GM21825 (cell line): ENCODE measurements around the gene STK11.

Experiments used
- ATAC-seq: cut with Tn5 transposase; IDR thresholded peaks from one replicate; pipeline ENCODE4 v1.9.1; 2021; ENCODE audit warnings: mild to moderate bottlenecking, moderate library complexity; ENCODE audit not compliant: unreplicated experiment

Gene STK11

DNA sequence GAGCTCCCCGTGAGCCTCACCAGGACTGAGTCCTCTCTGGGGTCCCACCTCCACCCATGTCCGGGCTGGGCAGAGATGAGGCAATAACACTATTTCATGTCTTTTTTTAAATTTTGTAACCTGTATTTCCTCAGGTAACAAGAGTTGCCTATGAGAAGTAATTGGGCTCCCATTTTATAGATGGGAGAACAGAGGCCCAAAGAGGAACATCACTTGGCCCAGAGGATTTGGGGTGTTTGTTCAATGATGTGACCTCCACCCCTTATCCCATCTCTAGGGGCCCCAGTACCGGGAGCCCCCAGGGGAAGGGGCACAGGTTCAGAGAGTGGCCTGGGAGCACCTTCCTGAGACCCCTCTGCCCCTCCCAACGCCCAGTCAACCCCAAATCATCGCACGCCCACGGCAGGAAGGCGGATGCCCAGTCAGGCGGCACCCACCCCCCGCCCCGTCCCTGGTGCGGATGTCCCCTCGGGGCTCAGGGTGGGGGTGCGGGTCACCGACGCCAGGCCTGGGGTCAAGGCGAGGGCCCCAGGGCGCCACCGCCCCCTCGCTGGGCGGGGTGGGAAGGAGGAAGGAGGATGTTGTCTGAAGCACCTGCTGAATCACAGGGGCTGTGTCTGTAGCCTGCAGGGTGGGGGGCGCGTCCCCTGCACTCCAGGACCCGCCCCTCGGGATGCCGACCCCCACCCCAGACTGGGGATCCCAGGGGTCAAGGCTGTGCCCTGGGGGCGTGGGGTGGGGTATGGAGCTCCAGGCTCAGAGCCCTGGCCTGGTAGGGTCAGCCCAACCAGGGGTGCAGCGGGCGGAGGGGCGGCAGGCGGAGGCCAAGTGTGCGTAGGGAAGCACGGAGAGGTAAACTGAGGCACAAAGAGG is 54.5 kb downstream of the STK11 start:
- peak; percentile 6 for ATAC-seq

DNA sequence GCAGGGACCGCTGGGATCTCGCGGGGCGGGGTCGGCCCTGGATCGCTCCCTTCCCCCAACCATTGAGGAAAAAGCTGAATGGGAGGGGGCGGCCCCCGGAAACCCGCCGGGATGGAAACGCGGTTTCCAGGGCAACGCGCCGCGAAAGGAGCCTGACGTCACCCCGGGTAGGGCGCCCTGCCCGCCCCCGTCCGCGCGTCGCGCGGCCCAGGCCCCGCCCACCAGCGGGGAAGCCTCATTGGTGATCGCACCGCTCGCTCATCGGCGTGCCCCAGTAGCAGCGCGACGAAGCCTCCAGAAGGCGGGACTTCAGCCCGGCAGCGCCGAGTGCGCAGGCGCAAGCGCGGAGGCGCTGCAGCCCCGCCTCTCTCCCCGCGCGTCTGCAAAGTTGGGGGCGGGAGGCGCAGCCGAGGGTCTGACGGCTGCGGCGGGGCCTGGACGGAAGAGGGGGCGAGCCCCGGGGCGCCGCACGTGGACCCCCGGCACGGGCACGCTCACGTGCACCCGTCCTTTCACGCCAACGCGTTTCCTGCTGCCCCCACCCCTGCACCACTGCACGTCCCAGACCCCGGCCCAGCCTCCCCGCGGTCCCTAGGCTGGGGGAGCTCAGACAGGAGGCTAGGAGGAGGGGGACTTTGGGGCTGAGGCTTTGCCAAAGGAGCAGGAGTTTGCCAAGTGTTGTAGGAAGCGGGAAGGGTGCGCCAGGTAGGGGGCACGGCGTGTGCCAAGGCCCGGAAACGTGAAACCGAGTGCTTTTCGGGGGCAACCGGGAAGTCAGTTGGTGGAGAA is 55.4 kb downstream of the STK11 start:
- ATAC-seq = peak; percentile 48

DNA sequence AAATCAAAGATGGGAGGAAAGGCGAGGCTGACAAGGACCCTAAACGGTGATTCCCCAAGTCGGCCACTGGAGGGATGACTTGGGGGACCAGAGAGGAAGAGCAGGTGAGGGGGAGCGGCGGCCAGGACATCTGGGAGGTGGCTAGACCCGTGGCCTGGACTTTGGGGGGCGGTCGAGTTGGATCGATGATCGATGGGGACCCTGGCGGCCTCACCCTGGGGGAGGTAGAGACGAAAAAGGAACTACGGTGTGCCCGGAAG is 55.9 kb downstream of the STK11 start:
- no peak for ATAC-seq

DNA sequence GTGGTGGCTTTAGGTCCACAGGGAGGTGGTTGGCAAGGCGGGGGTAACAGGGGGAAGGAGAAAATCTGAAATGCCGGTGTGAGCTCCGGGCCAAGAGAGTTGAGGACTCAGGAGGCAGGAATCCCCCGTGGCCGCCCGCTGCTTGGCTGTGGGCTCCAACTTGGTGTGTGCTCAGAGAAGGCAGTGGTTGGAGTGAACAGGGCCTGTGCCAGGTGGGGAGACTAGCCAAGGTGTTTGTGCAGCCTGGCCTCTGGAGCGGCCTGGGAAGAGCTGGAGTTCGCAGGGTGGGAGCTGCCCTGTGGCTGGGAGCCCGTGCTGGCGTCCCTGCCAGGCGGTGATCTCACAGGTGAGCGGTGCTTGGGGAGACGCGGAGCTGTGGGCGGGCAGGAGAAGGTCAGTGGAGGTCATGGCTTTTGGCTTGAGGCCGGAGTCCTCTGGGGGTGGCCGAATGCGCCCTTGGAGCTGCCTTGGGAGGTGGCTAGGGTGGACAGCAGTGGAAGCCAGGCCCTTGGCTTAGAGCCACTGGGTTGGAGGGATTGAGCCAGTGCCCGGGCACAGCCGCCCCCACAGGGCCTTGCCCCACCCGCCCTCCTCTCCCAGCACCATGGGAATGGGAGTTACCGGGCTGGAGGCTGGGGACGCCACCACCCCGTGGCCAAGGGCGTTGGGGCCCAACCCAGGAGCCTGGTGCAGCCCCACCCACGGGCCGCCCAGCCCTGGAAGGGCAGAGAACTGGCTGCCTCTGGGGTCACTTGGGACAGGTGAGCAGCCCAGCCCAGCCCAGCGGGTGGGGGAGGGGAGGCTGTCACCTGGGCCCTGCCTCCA is 56.4 kb downstream of the STK11 start:
- no peak for ATAC-seq

DNA sequence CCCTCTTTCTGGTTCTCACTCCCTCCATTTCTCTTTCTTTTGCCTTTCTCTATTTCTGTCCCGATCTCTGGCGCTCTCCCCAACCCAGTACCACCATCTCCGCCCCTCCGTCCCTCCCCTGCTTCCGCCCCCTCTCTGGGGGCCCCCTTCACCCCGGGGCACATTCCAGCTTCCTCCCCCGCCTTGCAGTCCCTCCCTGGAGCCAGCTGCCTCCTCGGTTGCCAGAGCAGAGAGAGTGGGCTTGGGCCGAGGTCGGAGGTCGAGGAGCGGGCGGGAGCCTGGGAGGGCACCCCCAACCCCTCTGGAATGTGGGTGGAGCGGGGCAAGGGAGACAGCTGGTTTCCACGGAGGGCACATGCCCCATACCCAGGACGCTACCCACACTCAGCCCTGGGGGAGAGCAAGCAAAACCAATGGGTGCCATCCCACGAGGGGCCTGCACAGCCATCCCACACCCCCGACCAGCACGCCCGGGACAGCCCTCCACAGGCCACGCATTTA is 57.1 kb downstream of the STK11 start:
- ATAC-seq = no peak

DNA sequence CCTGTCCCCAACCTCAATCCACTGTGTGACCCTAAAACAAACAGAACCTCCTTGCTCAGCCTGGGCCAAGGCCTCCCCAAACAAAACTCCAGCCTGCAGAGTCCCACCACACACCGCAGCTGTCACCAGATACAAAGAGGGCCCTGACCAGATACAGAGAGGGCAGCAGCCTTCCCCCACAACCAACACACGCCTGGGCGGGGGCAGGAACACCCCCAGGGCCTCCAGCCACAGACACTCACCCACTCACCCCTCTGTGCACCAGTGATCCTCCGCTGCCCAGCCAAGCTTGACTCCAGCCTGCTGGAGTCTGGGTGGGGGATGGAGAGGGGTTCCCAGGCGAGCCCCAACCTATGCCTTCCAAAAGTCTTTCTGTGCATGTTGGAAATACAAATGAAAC is 57.6 kb downstream of the STK11 start:
- no peak for ATAC-seq

DNA sequence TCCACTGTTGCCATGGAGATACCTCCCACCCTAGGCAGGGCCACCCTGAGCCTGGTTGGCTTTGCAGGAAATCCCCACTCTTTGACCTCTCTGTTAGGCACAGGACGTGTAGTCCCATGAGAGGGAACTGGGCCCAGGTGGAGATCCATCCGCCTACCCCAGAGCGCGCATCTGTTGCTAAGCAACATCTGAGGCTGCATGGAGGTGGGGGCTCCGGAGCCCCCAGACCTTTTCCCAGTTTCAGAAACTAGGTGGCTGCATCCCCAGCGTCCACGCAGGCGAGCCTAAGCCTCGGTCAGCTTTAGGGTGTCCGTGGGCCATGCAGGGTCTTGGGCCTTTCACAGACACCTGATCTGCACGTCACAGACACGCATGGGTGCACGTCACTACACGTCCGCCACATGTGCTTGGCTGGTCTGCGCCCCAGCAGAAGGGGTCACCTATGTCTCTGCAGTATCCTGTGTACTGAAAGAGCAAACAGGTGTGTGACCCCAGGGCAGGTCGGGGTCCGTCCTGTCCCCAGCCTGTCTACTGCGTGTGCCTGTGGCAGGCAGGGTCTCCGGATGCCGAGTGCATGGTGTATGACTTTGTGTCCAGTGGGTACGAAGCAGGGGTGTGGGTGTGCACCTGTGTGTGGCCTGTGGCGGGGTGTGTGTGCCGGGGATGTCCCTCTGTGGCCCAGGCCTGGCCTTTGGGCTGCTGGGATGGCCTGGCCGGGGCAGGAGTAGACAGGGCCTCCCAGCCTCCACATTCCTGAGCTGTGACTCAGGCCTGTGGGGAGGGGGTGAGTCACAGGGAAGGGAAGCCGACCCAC is 59.4 kb downstream of the STK11 start:
- ATAC-seq = no peak

DNA sequence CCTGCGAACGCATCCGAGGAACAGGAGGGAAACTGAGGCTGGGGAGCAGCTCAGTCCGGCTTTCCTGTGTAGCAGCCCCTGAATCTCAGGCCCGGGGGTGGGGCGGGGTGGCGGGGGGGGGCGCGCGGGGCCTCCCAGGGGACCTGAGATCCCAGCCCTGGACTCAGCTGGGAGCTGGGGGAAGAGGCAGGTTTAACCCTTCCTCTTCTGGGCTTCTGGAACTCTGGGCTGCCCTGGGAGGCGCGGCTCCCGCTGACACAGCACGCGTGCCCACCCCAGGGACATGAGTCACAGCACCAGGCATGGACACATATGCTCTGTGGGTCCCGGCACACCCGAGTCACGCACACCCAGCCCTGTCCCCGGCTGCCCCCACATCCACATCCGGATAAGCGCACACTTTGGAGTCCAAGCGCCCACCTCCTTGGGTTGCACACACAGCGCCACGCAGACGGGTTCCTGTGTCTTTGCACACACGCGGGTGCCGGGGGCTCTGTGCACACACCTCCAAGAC is 60.1 kb downstream of the STK11 start:
- no peak for ATAC-seq

DNA sequence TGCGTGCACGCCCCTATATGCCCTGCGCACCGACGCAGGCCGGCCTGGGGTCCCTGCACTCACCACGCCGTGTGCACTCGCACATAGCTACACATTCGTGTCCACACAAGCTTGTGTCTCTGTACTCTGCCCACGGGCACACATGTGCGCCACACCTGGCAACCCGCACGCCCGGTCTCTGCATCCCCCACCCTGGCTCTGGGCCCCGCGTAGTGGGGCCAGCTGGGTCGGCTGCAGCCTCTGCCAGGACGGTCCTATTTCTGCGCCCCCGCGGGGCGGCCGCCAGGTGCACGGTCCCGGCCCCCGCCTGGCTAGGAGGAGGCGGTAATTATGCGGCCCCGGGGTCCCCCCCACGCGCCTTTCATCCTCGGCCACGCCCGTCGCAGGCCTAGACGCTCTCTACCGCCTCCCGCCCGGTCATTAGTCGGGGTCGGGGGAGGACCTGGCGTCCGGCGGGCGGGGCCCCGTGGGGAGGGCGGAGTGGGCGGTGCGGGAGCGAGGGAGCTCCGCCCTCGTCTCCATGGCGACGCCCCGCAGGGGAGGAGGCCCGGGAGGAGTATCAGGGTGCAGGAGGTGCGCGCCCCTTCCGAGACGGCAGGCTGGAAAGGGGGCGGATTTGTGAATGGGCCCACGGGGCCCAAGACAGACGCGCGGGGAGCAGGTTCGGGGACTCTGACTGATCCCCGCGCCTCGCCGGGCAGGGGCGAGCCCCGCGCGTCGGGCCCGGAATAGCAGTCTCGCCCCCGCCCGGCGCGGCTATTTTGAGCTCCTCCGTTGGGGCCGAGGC is 60.7 kb downstream of the STK11 start:
- peak; percentile 20 for ATAC-seq

DNA sequence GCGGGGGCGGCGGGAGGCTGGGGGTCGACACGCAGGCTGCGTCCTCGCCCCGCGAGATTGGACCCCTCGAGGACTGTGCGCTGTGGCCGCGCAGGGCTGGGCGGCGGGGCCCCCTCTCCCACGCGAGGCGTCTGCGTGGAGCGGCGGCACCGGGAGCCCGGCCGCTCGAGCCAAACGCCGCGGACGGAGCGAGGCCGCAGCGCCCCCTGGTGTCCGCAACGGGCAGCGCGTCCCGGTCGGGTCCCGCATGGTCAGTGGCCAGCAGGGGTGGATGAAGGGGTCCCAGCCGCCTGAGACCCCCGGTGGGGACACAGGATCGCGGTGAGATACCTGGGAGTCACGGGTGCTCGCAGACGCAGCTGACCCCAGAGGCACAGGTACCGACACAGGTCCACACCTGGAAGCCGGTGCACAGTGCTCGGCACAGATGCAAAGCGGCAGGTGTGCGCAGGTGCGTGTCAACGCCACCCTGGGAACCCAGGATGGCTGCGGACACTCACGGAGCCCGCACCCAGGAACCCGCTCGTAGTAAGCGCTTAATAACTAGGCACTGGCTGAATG is 61.4 kb downstream of the STK11 start:
- ATAC-seq = peak; percentile 12

DNA sequence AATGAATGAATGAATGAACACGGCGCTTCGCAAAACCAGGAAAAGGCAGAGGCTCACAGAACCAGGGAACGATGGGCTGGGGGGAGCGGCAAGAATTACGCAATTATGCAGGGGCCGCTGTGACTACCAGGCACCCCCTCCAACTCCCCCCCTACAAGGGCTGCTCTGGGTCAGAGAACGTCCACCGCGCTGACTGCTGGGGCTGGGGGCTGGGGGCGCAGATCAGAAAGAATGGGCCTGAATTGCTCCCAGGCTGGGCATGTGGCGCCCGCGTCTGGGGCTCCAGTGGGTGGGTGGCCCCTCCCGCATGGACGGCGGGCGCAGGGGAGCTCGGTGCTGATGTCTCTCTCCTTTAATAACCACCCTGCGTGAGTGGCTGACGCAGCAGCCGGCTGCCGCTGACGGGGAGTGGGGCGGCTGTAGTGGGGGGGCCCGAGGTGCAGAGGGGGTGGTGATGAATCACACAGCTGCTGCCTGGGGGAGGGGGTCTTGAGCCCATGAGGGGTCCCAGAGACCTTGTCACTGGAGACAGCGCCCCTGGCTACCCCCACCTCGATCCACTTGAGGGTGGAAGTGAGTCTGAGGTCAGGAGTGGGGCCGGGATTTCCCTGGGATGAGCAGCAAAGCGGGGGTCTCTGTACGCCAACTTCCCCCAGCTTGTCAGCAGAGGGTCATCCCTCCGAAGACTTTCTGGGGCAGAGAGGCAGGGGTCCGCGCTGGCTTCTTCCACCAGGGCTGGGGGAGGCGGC is 62.1 kb downstream of the STK11 start:
- no peak for ATAC-seq

DNA sequence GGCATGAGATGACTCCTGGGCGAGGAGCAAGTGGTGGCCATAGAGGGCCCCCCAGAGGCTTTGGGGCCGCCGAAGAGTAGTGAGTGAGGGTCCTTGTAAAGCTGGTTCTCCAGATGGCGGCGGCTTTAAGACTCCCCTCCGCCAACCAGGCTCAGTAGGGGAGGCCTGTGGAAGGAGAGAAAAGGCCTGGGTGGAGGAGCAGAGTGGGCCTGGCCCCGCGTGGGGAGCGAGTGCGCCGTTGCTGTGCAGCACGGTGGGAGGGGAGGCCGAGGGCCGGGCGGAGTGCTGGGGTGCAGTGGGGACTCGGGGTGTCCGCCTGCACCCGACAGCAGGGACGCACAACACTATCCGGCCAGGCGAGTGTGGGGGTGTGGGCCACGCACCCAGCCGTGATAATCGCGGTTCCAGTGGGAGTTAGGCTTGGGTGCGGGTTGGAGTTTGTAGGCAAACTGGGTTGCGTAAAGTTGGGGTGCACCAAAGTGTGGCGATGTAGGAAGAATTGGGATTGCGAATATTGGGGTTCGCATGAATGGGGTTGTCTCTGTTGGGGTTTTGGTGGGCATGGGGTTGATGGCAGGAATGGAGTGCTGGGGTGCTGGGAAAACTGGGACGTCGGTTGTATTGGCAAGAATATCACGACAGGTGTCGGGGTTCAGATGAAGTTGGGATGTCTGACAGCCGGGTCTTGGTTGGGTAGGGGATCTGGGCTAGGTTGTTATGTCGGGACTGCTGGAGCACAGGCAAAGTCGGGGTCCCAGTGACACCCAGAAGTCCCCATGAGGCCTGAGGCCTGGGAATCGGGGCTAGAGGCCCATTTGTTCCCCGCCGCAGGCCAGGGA is 62.9 kb downstream of the STK11 start:
- no peak for ATAC-seq

DNA sequence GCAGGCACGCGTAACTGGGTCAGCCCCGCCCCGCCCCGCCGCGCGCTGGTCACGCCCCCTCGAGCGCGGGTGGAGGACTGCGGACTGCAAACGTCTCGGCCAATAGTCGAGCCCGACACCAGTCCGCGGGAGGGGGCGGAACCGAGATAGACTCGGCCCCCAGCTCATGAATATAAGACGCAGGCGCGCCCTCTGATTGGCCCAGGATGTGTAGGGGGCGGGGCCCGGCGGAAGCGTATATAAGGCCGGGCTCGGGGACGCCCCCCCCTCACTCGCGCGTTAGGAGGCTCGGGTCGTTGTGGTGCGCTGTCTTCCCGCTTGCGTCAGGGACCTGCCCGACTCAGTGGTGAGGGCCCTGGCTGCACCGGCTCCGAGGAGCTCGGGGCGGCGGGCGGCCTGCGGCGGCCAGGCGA is 63.5 kb downstream of the STK11 start, which contains the start of gene CIRBP:
Gene CIRBP (plus strand): TSS at position 268 of the 413 bp plus-strand sequence. CDS start 1,602 bp downstream, outside the sequence.
- ATAC-seq = peak; percentile 55

DNA sequence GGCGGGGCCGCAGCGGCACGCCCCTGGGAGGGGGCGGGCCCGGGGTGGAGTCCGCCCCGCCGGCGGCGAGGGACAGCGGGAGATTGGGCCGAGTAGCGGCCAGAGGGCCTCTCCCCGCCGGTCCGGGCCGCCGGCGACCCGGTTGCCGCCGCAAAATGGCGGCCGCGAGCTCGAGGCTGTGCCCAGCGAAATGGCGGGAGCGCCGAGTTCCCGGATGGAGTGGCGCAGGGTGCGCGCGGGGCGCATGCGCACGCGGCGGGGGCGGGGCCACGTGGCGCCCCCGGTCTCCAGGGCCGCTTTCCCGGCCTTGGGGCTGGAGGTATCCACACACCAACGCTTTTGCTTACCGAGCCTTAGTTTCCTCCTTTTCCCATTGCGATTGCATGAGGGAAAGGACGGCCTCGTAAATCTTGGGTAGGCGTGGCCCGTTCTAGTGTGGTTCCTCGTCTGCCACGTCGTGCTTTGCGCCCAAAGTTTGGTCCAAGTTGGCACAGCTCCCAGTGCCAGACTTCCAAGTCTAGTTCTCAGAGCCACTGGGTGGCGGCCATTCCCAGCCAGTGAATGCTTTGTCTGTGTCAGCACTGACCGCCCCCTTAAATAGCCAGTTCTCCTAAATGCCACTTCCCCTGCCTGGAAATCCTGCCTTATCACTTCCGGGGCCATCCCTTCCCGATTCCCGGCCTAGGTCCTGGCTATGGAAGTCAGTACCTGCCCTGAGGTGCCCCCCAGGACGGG is 64.1 kb downstream of the STK11 start:
- peak; percentile 17 for ATAC-seq

DNA sequence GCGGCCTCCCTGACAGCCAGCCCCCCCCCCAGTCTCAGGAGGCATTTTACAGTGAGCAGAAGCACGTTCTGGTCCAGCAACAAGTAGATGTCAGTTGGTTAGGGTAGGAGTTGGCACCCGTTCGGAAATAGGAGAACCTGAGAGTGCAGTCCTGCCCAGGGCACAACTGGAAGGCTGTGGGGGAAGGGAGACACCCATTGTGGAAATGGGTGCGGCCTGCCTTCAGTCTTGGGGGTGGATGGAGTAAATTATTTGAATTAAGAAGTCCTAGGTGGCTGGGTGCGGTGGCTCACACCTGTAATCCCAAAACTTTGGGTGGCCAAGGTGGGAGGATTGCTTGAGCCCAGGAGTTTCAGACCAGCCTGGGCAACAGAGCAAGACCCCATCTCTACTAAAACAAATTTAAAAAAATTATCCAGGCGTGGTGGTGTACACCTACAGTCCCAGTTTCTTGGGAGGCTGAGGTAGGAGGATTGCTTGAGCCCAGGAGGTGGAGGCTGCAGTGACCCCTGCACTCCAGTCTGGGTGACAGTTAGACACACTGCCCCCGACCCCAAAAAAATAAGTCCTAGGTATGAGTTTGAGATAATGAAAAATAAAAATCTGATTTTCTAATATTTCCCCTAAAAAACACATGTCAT is 64.8 kb downstream of the STK11 start:
- ATAC-seq = no peak

DNA sequence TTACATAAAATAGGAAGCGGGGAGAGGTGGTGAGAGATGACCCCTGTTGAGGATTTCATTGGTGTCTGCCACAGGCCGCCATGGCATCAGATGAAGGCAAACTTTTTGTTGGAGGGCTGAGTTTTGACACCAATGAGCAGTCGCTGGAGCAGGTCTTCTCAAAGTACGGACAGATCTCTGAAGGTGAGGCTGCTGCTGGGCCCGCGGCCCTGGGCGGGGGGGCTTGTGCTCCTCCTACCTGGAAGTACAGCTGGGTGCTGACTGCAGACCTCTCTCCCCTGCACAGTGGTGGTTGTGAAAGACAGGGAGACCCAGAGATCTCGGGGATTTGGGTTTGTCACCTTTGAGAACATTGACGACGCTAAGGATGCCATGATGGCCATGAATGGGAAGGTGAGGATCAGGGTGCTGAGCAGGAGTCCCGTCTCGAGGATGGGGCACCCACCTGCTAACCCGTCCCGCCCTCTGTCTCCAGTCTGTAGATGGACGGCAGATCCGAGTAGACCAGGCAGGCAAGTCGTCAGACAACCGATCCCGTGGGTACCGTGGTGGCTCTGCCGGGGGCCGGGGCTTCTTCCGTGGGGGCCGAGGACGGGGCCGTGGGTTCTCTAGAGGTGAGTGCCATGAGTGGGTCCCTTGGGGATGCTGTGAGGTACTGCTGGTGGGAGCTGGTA is 65.4 kb downstream of the STK11 start:
- ATAC-seq = no peak
